GM10248 (cell line): ENCODE measurements around the gene TMEM184C.

Experiments used
- CTCF ChIA-PET: fragments of 300-600 bp; sonication (Branson Sonifier 250); formaldehyde crosslinking; extraction: SDS; loops from one replicate; lab custom pipeline; 2021; ENCODE audit warnings: antibody characterized with exemption; lab: Yijun Ruan, JAX
- POLR2A ChIA-PET: fragments of 350-650 bp; sonication (Branson Sonifier 250); formaldehyde crosslinking; extraction: SDS; loops from one replicate; lab custom pipeline; 2020; ENCODE audit warnings: antibody characterized with exemption; lab: Yijun Ruan, JAX
- DNase-seq: peaks from one replicate; pipeline ENCODE4 v3.0.0; 2012; ENCODE audit errors: extremely low spot score
- CTCF ChIP-seq: IDR thresholded peaks from 2 replicates; pipeline ENCODE4 v1.5.1; 2012; ENCODE audit warnings: mild to moderate bottlenecking, low read depth; ENCODE audit errors: extremely low read depth, missing control alignments, control extremely low read depth

TMEM184C gene

GRCh38 chr4:147596377-147596776 lies 20.8 kb upstream of the TMEM184C start:
- CTCF ChIA-PET = interaction anchor here (0.7 to 10.2 kb wide), 13 partner anchors 7 to 578 kb away, joined by 3 to 124 read pairs (median 5); partner anchors contain the start of gene TMEM184C
- peak; percentile 35 for TF ChIP-seq CTCF
- peak; percentile 18 for DNase-seq
- POLR2A ChIA-PET = no interaction called here

- DNase-seq = no peak
- ChIA-PET POLR2A (no interaction called here), CTCF (interaction anchor here (1.0 to 10.2 kb wide), 13 partner anchors 8 to 436 kb away, joined by 3 to 124 read pairs (median 5); partner anchors contain the start of gene TMEM184C)
- TF ChIP-seq CTCF = no peak
These were observed 20.2 kb upstream of the TMEM184C start for GRCh38 chr4:147596981-147597380.

DNA sequence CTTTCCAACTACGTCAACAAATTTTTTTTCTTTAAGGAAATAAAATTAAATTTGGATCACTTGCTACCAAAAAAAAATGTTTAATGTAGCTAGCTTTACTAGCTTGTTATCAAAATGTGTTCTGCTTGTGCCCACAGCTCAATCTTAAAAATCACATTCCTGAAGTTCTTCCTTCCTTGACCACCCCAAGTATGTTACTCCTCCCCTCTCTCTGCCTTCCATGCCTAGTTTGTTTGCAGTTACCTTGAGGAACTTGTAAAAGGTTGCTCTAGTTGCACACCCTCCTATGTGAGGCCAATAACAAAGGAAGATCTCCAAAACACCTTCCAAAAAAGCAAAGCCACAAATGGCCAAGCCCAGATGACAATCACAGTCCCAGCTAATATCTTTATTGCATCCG lies 19.6 kb upstream of the TMEM184C start:
- ChIA-PET CTCF (interaction anchor here (1.0 to 10.2 kb wide), 10 partner anchors 9 to 437 kb away, joined by 4 to 124 read pairs (median 6); no protein-coding TSS in a partner anchor), POLR2A (no interaction called here)
- DNase-seq = no peak
- no peak for TF ChIP-seq CTCF

GRCh38 chr4:147599206-147599605 lies 18.0 kb upstream of the TMEM184C start:
- no peak for DNase-seq
- no peak for TF ChIP-seq CTCF
- ChIA-PET POLR2A (no interaction called here), CTCF (interaction anchor here (1.1 to 10.2 kb wide), 9 partner anchors 9 to 580 kb away, joined by 3 to 124 read pairs (median 5); partner anchors contain the start of gene TMEM184C)

GRCh38 chr4:147599769-147600168 lies 17.4 kb upstream of the TMEM184C start:
- CTCF ChIA-PET = interaction anchor here (1.1 to 10.2 kb wide), 9 partner anchors 9 to 581 kb away, joined by 3 to 124 read pairs (median 5); partner anchors contain the start of gene TMEM184C
- TF ChIP-seq CTCF = no peak
- POLR2A ChIA-PET = no interaction called here
- no peak for DNase-seq

DNA sequence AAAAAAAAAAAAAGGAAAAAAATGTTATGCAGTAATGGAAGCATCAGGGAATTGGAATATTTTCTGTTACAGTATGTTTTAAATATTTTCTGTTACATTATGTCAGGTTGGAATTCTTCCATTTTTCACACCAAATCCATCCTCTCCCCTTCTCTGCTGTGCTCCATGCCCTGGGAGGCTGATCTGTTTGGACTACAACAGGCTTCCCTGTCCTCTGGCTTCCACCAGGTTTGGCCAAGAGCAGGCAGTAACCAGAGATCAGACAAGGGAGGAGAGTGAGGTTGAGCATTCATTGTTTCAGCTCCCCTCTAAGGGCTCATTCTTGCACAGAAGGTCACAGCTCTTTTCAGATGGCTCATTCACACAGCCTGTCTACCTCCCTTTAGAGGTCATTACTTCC lies 11.7 kb upstream of the TMEM184C start:
- ChIA-PET POLR2A (interaction anchor here (0.7 kb wide), 1 partner anchor 12 kb away, joined by 3 read pairs; no protein-coding TSS in a partner anchor), CTCF (interaction anchor here (0.7 to 3.4 kb wide), 3 partner anchors 17 to 262 kb away, joined by 3 to 12 read pairs (median 4); no protein-coding TSS in a partner anchor)
- DNase-seq = no peak
- no peak for TF ChIP-seq CTCF

GRCh38 chr4:147607471-147607870 lies 9.7 kb upstream of the TMEM184C start:
- ChIA-PET POLR2A (no interaction called here), CTCF (no interaction called here)
- DNase-seq = no peak
- TF ChIP-seq CTCF = no peak
